Measurements from ENCODE around the gene TULP4.

GRCh38 chr6:158377860-158378259 is 65.6 kb downstream of the TULP4 start:
- no peak for TF ChIP-seq CTCF (conservative IDR thresholded peaks at IDR 0.05; ENCODE audit: low read depth, low read length)
- no peak for TF ChIP-seq EZH2 (IDR thresholded peaks at IDR 0.05; ENCODE audit: borderline replicate concordance, low read depth, low read length, poor library complexity, severe bottlenecking)

Data from A673 (cell line).